PC-3 (cell line): ENCODE measurements around the gene STXBP5. TPM values are rescaled to one million over a fixed set of nuclear protein-coding genes. Genes with fewer than 3 reads are reported as not detected.

Experiments used
- ATAC-seq: fragments of 200-7000 bp; cut with Tn5 transposase; 2 replicates; pipeline ENCODE4 v1.9.1; 2020; ENCODE audit warnings: mild to moderate bottlenecking, moderate library complexity
- BruUV-seq: library from RNA; stranded (reverse); fragments of 400-500 nt; replicated peaks from 2 replicates; lab custom pipeline; 2021; lab: Mats Ljungman, UMichigan
- CTCF ChIA-PET: fragments of 300-600 bp; sonication (Branson Sonifier 250); formaldehyde crosslinking; loops from one replicate; lab custom pipeline; 2022; ENCODE audit warnings: antibody characterized with exemption; lab: Charles Lee
- POLR2A ChIA-PET: fragments of 300-600 bp; sonication (Branson Sonifier 250); formaldehyde crosslinking; loops from one replicate; lab custom pipeline; 2022; ENCODE audit warnings: antibody characterized with exemption; ENCODE audit not compliant: unreplicated experiment; lab: Charles Lee
- DNase-seq: peaks from one replicate; pipeline ENCODE4 v3.0.0-alpha.2; 2015
- H2AFZ ChIP-seq: fragments of 300-600 bp; sonication (generic); 2 replicates; pipeline ENCODE4 v1.6.0; 2016; ENCODE audit warnings: antibody characterized with exemption, low read length
- H3F3A ChIP-seq: fragments of 300-600 bp; sonication (generic); one replicate; pipeline ENCODE4 v1.6.0; 2017; ENCODE audit warnings: antibody characterized with exemption, low read length, control low read depth, mild to moderate bottlenecking; ENCODE audit not compliant: unreplicated experiment
- H3K27ac ChIP-seq: fragments of 300-600 bp; sonication (generic); 2 replicates; pipeline ENCODE4 v1.5.1; 2016; ENCODE audit warnings: mild to moderate bottlenecking, low read length
- H3K27me3 ChIP-seq: fragments of 300-600 bp; sonication (generic); 2 replicates; pipeline ENCODE4 v1.6.1; 2016; ENCODE audit warnings: low read length, mixed read lengths
- H3K36me3 ChIP-seq: fragments of 300-600 bp; sonication (generic); 2 replicates; pipeline ENCODE4 v1.6.1; 2016; ENCODE audit warnings: low read depth, mixed run types, low read length, mixed read lengths
- H3K4me1 ChIP-seq: fragments of 300-600 bp; sonication (generic); 2 replicates; pipeline ENCODE4 v1.5.1; 2016; ENCODE audit warnings: low read length; ENCODE audit not compliant: insufficient read depth
- H3K4me2 ChIP-seq: fragments of 300-600 bp; sonication (generic); 2 replicates; pipeline ENCODE4 v1.6.0; 2016; ENCODE audit warnings: low read length
- H3K4me3 ChIP-seq: fragments of 300-600 bp; sonication (generic); 2 replicates; pipeline ENCODE4 v1.5.1; 2016; ENCODE audit warnings: mild to moderate bottlenecking, low read length, mixed read lengths
- H3K79me2 ChIP-seq: fragments of 300-600 bp; sonication (generic); 2 replicates; pipeline ENCODE4 v1.6.1; 2017; ENCODE audit warnings: low read length, mixed read lengths
- H3K9ac ChIP-seq: fragments of 300-600 bp; sonication (generic); 2 replicates; pipeline ENCODE4 v1.6.0; 2016; ENCODE audit warnings: mild to moderate bottlenecking, low read length
- H3K9me2 ChIP-seq: fragments of 300-600 bp; sonication (generic); replicated peaks from 2 replicates; pipeline ENCODE4 v1.6.1; 2016; ENCODE audit warnings: mixed run types, low read length, mixed read lengths
- H3K9me3 ChIP-seq: fragments of 300-600 bp; sonication (generic); 2 replicates; pipeline ENCODE4 v1.6.1; 2016; ENCODE audit warnings: low read length, mixed read lengths
- H4K20me1 ChIP-seq: fragments of 300-600 bp; sonication (generic); 2 replicates; pipeline ENCODE4 v1.6.1; 2016; ENCODE audit warnings: low read length, mixed read lengths
- CTCF ChIP-seq: fragments of 300-600 bp; sonication (generic); conservative IDR thresholded peaks from 2 replicates; pipeline ENCODE4 v1.5.1; 2017; ENCODE audit warnings: antibody characterized with exemption, low read depth, mild to moderate bottlenecking, low read length
- EZH2 ChIP-seq: fragments of 300-600 bp; sonication (generic); IDR thresholded peaks from one replicate; pipeline ENCODE4 v1.6.1; 2017; ENCODE audit warnings: antibody characterized with exemption, mild to moderate bottlenecking, low read length; ENCODE audit not compliant: unreplicated experiment
- EZH2phosphoT487 ChIP-seq: fragments of 300-600 bp; sonication (generic); IDR thresholded peaks from 2 replicates; pipeline ENCODE4 v1.6.1; 2018; ENCODE audit warnings: mild to moderate bottlenecking, antibody characterized with exemption, low read length, borderline replicate concordance
- intact Hi-C: fragments of 100-400 bp; cut with micrococcal nuclease; formaldehyde crosslinking; loops from 2 replicates; pipeline ENCODE4 v1.9.0; 2023
- total RNA-seq: library from RNA; depleted of rRNA; stranded (reverse); fragments of >200 nt; gene quantifications from 2 replicates; pipeline ENCODE4 v1.2.3, GENCODE V29; 2014

STXBP5 gene
- total RNA-seq, 1 experiment from 2014 or later, result 12.9 TPM

DNA sequence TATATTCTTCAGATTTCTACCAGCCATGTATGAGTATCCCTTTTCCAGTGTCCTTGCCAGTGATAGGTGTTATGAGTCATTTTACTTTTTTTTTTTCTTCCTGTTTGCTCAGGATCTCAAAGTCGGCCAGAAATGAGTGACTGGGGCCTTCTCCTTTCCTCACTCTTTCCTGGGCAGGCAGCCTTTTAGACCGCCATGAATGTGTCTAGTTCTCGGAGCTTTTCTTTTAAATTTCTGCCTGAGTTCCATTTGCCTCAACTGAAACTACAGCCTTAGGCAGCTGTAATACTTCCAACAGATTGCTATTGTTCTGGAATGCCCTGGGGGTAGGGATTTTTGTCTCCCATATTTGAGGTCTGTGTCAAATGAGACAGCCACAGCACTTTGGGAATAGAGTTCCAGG lies 83.7 kb downstream of the STXBP5 start:
- BruUV-seq, result no TSS peak
- Histone ChIP-seq H2AFZ (peak overlapping the region; percentile 66), H3K36me3 (no peaks in the 10 kb centered on the region), H3K9me3 (no peaks in the 10 kb centered on the region), H3K4me2 (peak overlapping the region; percentile 27; the same call in 1 of the 2 replicates), H4K20me1 (no peaks in the 10 kb centered on the region), H3F3A (no peaks in the 10 kb centered on the region), H3K9ac (no peak overlapping the region), H3K27ac (peak overlapping the region; percentile 59), H3K4me3 (no peak overlapping the region), H3K79me2 (no peaks in the 10 kb centered on the region), H3K4me1 (peaks cover 25% of the 10 kb centered on the region), H3K9me2 (no peaks in the 10 kb centered on the region), H3K27me3 (no peaks in the 10 kb centered on the region)
- intact Hi-C loops, result loop anchor here (10.0 kb wide), 1 partner anchor 83 kb away; the partner anchor contains the start of gene STXBP5
- ATAC-seq (peak; percentile 73), DNase-seq (peak; percentile 66)
- TF ChIP-seq CTCF, result no peak
- TF ChIP-seq EZH2, result no peak
- TF ChIP-seq EZH2phosphoT487, result no peak
- ChIA-PET CTCF (no interaction called here), POLR2A (no interaction called here)

- TF ChIP-seq EZH2phosphoT487 (no peak), EZH2 (no peak), CTCF (no peak)
- Histone ChIP-seq H3K9me3 (0 out of 2 replicates have a peak, but pooled peaks cover 3% of the 10 kb centered on the region), H3K9ac (no peak overlapping the region), H3K27ac (no peak overlapping the region), H3K4me2 (no peak overlapping the region), H3F3A (no peaks in the 10 kb centered on the region), H2AFZ (no peak overlapping the region), H3K4me1 (peaks cover 4% of the 10 kb centered on the region; the same call in 1 of the 2 replicates), H3K79me2 (no peaks in the 10 kb centered on the region), H3K36me3 (peaks cover 25% of the 10 kb centered on the region), H3K4me3 (no peak overlapping the region), H3K9me2 (no peaks in the 10 kb centered on the region), H3K27me3 (no peaks in the 10 kb centered on the region), H4K20me1 (no peaks in the 10 kb centered on the region)
- ATAC-seq (no peak), DNase-seq (no peak)
- ChIA-PET CTCF (no interaction called here), POLR2A (no interaction called here)
- intact Hi-C loops, result no loop called here
- BruUV-seq, result no TSS peak
Observed at GRCh38 chr6:147297124-147297523, 92.9 kb downstream of the STXBP5 start.

DNA sequence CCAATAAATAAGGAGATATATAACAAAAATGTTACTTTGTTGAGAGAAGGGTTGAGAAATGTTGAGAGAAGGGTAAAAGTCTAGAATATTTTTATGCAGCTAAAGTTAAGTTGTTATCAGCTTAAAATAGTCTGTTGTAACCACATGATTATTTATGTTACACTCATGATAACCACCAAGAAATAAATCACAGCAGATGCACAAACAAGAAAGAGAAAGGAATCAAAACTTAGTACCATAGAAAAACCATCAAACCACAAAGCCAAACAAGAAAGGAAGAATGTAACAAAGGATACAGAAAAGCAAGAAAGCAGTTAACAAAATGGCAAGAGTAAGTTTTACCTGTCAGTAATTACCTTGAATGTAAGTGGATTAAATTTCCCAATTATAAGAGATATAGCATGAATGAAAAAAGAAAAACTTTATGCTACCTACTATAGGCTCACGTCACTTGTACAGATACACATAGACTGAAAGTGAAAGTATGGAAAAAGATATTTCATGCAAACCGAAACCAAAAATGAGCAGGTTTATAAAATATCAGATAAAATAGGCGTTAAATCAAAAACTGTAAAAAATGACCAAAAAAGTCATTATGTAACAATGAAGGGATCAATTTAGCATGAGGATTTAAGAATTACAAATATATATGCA lies 93.6 kb downstream of the STXBP5 start:
- peaks cover 4% of the 10 kb centered on the region; the same call in 1 of the 2 replicates for H3K4me1 ChIP-seq
- DNase-seq, result no peak
- H3K4me3 ChIP-seq, result no peak overlapping the region
- H3K27me3 ChIP-seq, result no peaks in the 10 kb centered on the region
- no peaks in the 10 kb centered on the region for H3F3A ChIP-seq
- no peaks in the 10 kb centered on the region for H3K9me2 ChIP-seq
- no peak overlapping the region for H3K9ac ChIP-seq
- no peaks in the 10 kb centered on the region for H3K79me2 ChIP-seq
- H3K9me3 ChIP-seq, result 0 out of 2 replicates have a peak, but pooled peaks cover 3% of the 10 kb centered on the region
- no peak overlapping the region for H2AFZ ChIP-seq
- ATAC-seq, result no peak
- POLR2A ChIA-PET, result no interaction called here
- no peak overlapping the region for H3K27ac ChIP-seq
- TF ChIP-seq EZH2, result no peak
- TF ChIP-seq EZH2phosphoT487, result no peak
- TF ChIP-seq CTCF, result no peak
- peaks cover 25% of the 10 kb centered on the region for H3K36me3 ChIP-seq
- intact Hi-C loops, result no loop called here
- CTCF ChIA-PET, result no interaction called here
- no peaks in the 10 kb centered on the region for H4K20me1 ChIP-seq
- BruUV-seq, result no TSS peak
- H3K4me2 ChIP-seq, result no peak overlapping the region
